ENCODE results near the gene PGM5.

Gene PGM5

DNA sequence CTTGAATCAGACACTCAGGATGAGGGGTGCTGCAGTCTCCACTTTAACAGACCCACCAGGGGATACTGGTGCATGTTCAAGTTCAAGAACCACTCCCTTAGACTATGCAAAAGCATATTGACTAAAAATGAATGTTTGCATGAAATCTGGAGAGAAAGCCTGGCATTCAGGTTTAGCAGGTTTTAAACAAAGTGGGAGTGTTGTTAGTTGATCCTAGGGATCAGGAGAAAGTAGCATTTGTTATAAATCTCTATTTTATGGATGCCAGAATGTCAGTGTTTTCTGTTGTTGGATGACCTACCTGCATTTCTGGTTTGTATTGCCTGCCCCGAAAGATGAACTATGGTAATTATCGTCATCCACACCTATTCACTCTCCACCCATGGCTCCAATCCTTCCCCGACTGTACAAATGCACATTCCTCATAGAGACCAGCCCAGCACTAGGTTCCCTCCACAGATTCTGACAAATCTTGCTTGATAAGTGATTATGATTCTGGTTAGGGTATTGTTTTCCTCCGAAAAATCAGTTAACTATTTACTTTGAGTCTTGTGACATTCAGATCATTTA is 167.0 kb downstream of the PGM5 start:
- H3K9ac ChIP-seq (ENCODE audit: low read length) = no peak overlapping the region
- H3K4me3 ChIP-seq (ENCODE audit: low read length) = no peak overlapping the region
- H3K9me3 ChIP-seq (ENCODE audit: control insufficient read depth, low read depth, low read length) = no peaks in the 10 kb centered on the region
- no peak overlapping the region for H3K27ac ChIP-seq (ENCODE audit: low read length)
- no peaks in the 10 kb centered on the region for H3K4me1 ChIP-seq (ENCODE audit: control insufficient read depth, low read depth, low read length)
- no peaks in the 10 kb centered on the region for H3K36me3 ChIP-seq (ENCODE audit: control insufficient read depth, low read depth, low read length)
- peaks cover 27% of the 10 kb centered on the region for H3K27me3 ChIP-seq (ENCODE audit: control insufficient read depth, insufficient read depth, low read length)

GRCh38 chr9:68530618-68531017 is 174.2 kb downstream of the PGM5 start:
- no peaks in the 10 kb centered on the region for H3K4me1 ChIP-seq (ENCODE audit: control insufficient read depth, low read depth, low read length)
- H3K9me3 ChIP-seq (ENCODE audit: control insufficient read depth, low read depth, low read length) = no peaks in the 10 kb centered on the region
- no peaks in the 10 kb centered on the region for H3K36me3 ChIP-seq (ENCODE audit: control insufficient read depth, low read depth, low read length)
- H3K27me3 ChIP-seq (ENCODE audit: control insufficient read depth, insufficient read depth, low read length) = peaks cover 35% of the 10 kb centered on the region
- H3K27ac ChIP-seq (ENCODE audit: low read length) = no peak overlapping the region
- H3K9ac ChIP-seq (ENCODE audit: low read length) = no peak overlapping the region
- no peak overlapping the region for H3K4me3 ChIP-seq (ENCODE audit: low read length)

- Histone ChIP-seq H3K4me3 (ENCODE audit: low read length) (no peak overlapping the region), H3K9ac (ENCODE audit: low read length) (no peak overlapping the region), H3K9me3 (ENCODE audit: control insufficient read depth, low read depth, low read length) (no peaks in the 10 kb centered on the region), H3K27ac (ENCODE audit: low read length) (no peak overlapping the region), H3K27me3 (ENCODE audit: control insufficient read depth, insufficient read depth, low read length) (peaks cover 33% of the 10 kb centered on the region), H3K4me1 (ENCODE audit: control insufficient read depth, low read depth, low read length) (no peaks in the 10 kb centered on the region), H3K36me3 (ENCODE audit: control insufficient read depth, low read depth, low read length) (no peaks in the 10 kb centered on the region)
These were observed 175.7 kb downstream of the PGM5 start for GRCh38 chr9:68532131-68532530.

- no peaks in the 10 kb centered on the region for H3K4me1 ChIP-seq (ENCODE audit: control insufficient read depth, low read depth, low read length)
- no peaks in the 10 kb centered on the region for H3K9me3 ChIP-seq (ENCODE audit: control insufficient read depth, low read depth, low read length)
- H3K36me3 ChIP-seq (ENCODE audit: control insufficient read depth, low read depth, low read length) = no peaks in the 10 kb centered on the region
- H3K9ac ChIP-seq (ENCODE audit: low read length) = no peak overlapping the region
- H3K4me3 ChIP-seq (ENCODE audit: low read length) = no peak overlapping the region
- H3K27me3 ChIP-seq (ENCODE audit: control insufficient read depth, insufficient read depth, low read length) = peaks cover 25% of the 10 kb centered on the region
- H3K27ac ChIP-seq (ENCODE audit: low read length) = no peak overlapping the region
These were observed 177.3 kb downstream of the PGM5 start for GRCh38 chr9:68533678-68534077.

GRCh38 chr9:68536876-68537615 is 180.6 kb downstream of the PGM5 start:
- no peak overlapping the region for H3K4me3 ChIP-seq (ENCODE audit: low read length)
- no peak overlapping the region for H3K9ac ChIP-seq (ENCODE audit: low read length)
- H3K4me1 ChIP-seq (ENCODE audit: control insufficient read depth, low read depth, low read length) = no peaks in the 10 kb centered on the region
- no peaks in the 10 kb centered on the region for H3K36me3 ChIP-seq (ENCODE audit: control insufficient read depth, low read depth, low read length)
- no peak overlapping the region for H3K27ac ChIP-seq (ENCODE audit: low read length)
- H3K9me3 ChIP-seq (ENCODE audit: control insufficient read depth, low read depth, low read length) = no peaks in the 10 kb centered on the region
- H3K27me3 ChIP-seq (ENCODE audit: control insufficient read depth, insufficient read depth, low read length) = peaks cover 10% of the 10 kb centered on the region

DNA sequence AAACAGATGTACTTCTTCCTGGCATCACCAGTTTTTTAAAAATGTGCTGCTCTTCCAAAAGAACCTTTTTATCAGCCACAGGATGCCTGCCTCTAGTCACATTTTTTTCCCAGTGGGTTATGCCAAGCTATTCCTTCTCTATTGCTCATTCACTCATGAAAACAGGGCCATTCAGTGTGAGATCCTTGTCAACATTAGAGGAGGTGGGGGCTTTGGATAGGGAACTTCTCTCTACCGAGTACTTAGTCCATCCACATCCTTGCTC is 181.1 kb downstream of the PGM5 start:
- Histone ChIP-seq H3K4me1 (ENCODE audit: control insufficient read depth, low read depth, low read length) (no peaks in the 10 kb centered on the region), H3K27ac (ENCODE audit: low read length) (no peak overlapping the region), H3K9me3 (ENCODE audit: control insufficient read depth, low read depth, low read length) (no peaks in the 10 kb centered on the region), H3K36me3 (ENCODE audit: control insufficient read depth, low read depth, low read length) (no peaks in the 10 kb centered on the region), H3K9ac (ENCODE audit: low read length) (no peak overlapping the region), H3K27me3 (ENCODE audit: control insufficient read depth, insufficient read depth, low read length) (peaks cover 10% of the 10 kb centered on the region), H3K4me3 (ENCODE audit: low read length) (no peak overlapping the region)

- H3K9me3 ChIP-seq (ENCODE audit: control insufficient read depth, low read depth, low read length) = no peaks in the 10 kb centered on the region
- H3K9ac ChIP-seq (ENCODE audit: low read length) = no peak overlapping the region
- no peak overlapping the region for H3K4me3 ChIP-seq (ENCODE audit: low read length)
- H3K36me3 ChIP-seq (ENCODE audit: control insufficient read depth, low read depth, low read length) = no peaks in the 10 kb centered on the region
- no peak overlapping the region for H3K27ac ChIP-seq (ENCODE audit: low read length)
- no peaks in the 10 kb centered on the region for H3K4me1 ChIP-seq (ENCODE audit: control insufficient read depth, low read depth, low read length)
- peaks cover 16% of the 10 kb centered on the region for H3K27me3 ChIP-seq (ENCODE audit: control insufficient read depth, insufficient read depth, low read length)
These were observed 181.8 kb downstream of the PGM5 start for GRCh38 chr9:68538200-68538599.

DNA sequence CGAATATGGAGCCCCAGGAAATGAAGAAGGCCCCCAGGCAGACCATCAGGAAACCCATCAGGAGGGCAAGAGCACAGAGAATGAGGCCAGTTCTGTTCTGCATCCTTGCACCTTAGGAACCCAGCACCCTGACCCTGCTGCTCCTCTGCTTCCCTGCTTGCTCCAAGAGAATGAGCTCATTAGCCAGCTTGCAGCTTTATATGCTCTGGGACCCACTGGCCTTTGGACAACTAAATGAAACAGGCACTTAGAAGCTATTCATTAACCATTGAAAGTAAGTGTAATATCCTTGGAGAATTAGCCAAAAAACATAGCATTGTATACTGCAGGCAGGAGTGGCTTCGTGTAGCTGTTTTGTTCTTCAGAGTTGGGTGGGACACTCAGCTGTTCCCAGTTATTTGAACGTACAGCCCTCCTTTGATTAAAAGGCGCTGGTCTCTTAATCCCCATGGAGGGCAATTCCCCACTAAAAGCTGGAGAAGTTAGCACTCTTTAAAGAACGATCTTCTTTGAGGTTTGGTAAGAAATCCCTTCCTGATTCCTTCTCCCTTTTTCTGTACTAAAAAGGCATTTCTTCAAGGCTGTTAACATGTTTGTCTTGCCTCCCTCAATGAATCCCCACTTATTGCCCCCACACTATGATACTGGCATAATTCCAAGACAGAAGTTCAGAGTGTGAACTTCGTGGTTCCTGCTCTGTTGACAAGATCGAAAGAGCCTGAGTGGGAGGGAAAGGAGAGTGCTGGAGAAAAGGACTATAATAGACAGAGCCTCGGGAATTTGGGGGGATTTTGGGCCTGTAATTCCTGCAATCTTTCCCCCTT is 184.5 kb downstream of the PGM5 start, which contains the start of gene TMEM252:
Gene TMEM252, minus strand, starts transcription at position 172 of the 824 bp plus-strand sequence. Its CDS starts 69 bp downstream, at position 103.
- H3K4me1 ChIP-seq (ENCODE audit: control insufficient read depth, low read depth, low read length) = no peaks in the 10 kb centered on the region
- H3K4me3 ChIP-seq (ENCODE audit: low read length) = no peak within 1 kb of the TSS
- H3K27ac ChIP-seq (ENCODE audit: low read length) = no peak within 1 kb of the TSS
- no peak within 1 kb of the TSS for H3K9ac ChIP-seq (ENCODE audit: low read length)
- H3K27me3 ChIP-seq (ENCODE audit: control insufficient read depth, insufficient read depth, low read length) = peaks cover 9% of the 10 kb centered on the region
- no peaks in the 10 kb centered on the region for H3K36me3 ChIP-seq (ENCODE audit: control insufficient read depth, low read depth, low read length)
- H3K9me3 ChIP-seq (ENCODE audit: control insufficient read depth, low read depth, low read length) = no peaks in the 10 kb centered on the region

DNA sequence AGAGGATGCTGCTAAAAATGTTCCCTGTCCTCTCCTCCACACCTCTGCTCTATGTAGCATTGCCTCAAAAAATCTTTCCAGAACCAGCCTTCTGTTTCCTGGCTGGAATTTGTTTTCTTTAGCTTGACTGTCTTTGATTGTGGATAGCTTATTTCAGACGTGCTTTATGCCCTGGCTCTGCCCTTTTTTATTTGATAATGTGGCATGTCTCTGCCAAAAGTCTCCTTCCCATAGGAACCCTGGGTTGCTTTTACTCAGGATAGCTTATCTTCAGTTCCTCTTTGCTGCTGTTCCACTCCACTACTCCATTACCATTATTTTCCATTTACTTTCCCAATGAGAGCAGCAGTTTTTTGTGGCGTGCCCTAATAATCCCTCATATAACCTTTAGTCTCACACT is 185.2 kb downstream of the PGM5 start:
- H3K4me3 ChIP-seq (ENCODE audit: low read length) = no peak overlapping the region

DNA sequence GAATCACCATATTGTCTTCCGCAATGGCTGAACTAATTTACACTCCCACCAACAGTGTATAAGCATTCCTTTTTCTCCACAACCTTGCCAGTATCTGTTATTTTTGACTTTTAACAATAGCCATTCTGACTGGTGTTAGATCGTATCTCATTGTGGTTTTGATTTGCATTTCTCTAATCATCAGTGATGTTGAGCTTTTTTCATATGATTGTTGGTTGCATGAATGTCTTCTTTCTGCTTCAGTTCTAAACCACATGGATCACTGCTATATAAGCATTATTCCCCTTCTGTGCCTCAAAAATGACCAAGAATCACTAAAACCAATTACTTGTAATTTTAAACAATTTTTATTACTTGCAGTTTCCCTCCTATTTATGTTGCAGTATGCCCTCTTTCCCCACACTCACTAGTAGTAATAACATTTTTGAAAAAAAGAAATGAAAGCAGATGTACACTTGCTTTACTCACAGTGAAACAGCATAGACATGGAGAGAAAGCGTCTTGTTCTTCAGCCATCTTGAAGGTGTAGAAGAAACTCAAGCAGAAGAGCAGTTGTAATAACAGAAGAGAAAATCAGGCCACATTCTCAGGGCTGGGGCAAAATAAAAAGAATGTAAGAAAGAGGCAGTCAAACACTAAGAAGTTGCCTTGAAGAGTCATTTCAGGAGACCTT is 188.8 kb downstream of the PGM5 start:
- Histone ChIP-seq H3K4me1 (ENCODE audit: control insufficient read depth, low read depth, low read length) (no peaks in the 10 kb centered on the region), H3K9ac (ENCODE audit: low read length) (no peak overlapping the region), H3K36me3 (ENCODE audit: control insufficient read depth, low read depth, low read length) (no peaks in the 10 kb centered on the region), H3K9me3 (ENCODE audit: control insufficient read depth, low read depth, low read length) (no peaks in the 10 kb centered on the region), H3K27ac (ENCODE audit: low read length) (no peak overlapping the region), H3K4me3 (ENCODE audit: low read length) (no peak overlapping the region), H3K27me3 (ENCODE audit: control insufficient read depth, insufficient read depth, low read length) (peaks cover 9% of the 10 kb centered on the region)

More for the DNA sequence above, 185.2 kb downstream of the PGM5 start:
- Histone ChIP-seq H3K27ac (ENCODE audit: low read length) (no peak overlapping the region), H3K36me3 (ENCODE audit: control insufficient read depth, low read depth, low read length) (no peaks in the 10 kb centered on the region), H3K9me3 (ENCODE audit: control insufficient read depth, low read depth, low read length) (no peaks in the 10 kb centered on the region), H3K27me3 (ENCODE audit: control insufficient read depth, insufficient read depth, low read length) (peaks cover 9% of the 10 kb centered on the region), H3K4me1 (ENCODE audit: control insufficient read depth, low read depth, low read length) (no peaks in the 10 kb centered on the region), H3K9ac (ENCODE audit: low read length) (no peak overlapping the region)

DNA sequence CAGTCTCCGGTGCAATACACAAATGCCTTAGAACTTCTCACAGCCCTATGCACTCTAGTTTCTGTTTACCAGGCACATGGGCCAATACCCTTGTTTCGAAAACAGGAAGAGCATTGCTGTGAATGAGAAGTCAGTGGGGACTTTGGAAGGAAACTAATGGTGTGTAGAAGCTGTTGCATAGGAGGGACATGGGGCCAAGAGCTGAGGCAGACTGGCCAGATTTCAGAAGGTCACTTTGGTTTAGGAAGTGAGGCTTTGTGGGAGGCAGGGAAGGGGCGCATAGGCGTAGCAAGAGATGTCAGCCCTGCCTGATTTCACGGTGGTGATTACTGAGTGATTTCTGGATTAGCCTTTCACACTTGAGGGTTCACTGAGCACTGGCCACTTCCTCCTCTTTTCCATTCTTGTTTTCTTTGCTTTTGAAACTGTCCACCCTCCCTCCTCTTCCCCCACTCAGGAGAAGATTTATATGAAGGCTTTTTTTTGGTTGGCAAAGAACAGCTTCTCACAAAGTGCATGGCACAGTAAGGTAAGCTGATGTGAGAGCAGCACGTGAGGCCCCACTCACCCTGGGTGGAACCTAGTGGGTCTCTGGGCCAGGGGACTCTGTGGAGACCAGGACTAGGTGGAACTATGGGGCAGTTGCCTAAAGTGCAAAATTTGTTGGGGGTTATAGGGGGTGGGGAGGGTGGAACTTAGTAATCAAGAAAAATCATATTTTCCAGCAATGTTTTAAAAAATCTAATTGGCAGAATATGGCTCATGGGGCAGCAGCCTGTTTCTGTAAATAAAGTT is 190.4 kb downstream of the PGM5 start:
- no peak overlapping the region for H3K4me3 ChIP-seq (ENCODE audit: low read length)
- H3K27ac ChIP-seq (ENCODE audit: low read length) = no peak overlapping the region
- no peaks in the 10 kb centered on the region for H3K4me1 ChIP-seq (ENCODE audit: control insufficient read depth, low read depth, low read length)
- peaks cover 9% of the 10 kb centered on the region for H3K27me3 ChIP-seq (ENCODE audit: control insufficient read depth, insufficient read depth, low read length)
- H3K36me3 ChIP-seq (ENCODE audit: control insufficient read depth, low read depth, low read length) = no peaks in the 10 kb centered on the region
- H3K9me3 ChIP-seq (ENCODE audit: control insufficient read depth, low read depth, low read length) = no peaks in the 10 kb centered on the region
- no peak overlapping the region for H3K9ac ChIP-seq (ENCODE audit: low read length)

All from iPS-18a (cell line).